HG03159 (cell line): Measurements from ENCODE around the gene CERK.
"Not testable (repeated sequence)": the region's sequence is repeated elsewhere in the genome, so short reads cannot be mapped to it uniquely, and the experiment has no call there.

ENCODE experiments used
- ATAC-seq: cut with Tn5 transposase; IDR thresholded peaks from one replicate; pipeline ENCODE4 v1.9.1; 2021; ENCODE audit warnings: mild to moderate bottlenecking, moderate library complexity; ENCODE audit not compliant: unreplicated experiment

CERK gene

DNA sequence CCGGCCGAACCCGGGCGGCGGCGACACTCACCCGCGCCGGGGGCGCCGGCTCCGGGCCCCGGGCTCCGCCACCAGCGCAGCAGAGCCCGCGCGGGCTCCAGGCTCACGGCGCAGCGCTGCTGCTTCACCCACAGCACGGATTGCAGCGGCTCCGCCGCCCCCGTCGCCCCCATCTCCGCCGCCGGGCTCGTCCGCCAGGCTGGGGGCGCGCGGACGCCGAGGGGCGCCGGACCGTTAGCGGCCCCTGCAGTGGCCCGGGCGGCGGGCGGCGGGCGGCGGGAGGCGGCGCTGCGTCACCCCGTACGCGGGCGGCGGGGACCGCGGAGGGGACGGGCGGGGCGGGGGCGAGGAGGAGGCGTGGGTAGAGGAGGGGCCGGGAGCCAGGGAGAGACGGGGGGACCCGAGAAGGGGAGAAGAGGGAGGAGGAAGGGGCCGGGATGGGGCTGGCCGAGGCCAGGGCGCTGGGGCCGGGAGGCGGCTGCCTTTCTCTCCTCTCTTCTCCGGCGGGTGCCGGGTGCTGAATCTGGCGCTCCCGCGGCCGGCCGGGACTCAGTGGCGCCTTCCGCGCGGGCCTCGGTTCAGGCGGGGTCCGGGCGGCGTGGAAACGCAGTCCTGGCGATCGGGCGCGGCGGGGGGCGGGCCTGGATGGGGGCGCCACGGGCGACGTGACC is at the start of gene CERK:
CERK (minus strand) TSS at position 277 of the 671 bp plus-strand sequence; CDS start at position 173, 104 bp downstream.
- no peak for ATAC-seq

- no peak for ATAC-seq
Measured at GRCh38 chr22:46783721-46784120, 45.7 kb upstream of the CERK start.

- ATAC-seq, result not testable (repeated sequence)
Measured at GRCh38 chr22:46782200-46782599, 44.1 kb upstream of the CERK start.

DNA sequence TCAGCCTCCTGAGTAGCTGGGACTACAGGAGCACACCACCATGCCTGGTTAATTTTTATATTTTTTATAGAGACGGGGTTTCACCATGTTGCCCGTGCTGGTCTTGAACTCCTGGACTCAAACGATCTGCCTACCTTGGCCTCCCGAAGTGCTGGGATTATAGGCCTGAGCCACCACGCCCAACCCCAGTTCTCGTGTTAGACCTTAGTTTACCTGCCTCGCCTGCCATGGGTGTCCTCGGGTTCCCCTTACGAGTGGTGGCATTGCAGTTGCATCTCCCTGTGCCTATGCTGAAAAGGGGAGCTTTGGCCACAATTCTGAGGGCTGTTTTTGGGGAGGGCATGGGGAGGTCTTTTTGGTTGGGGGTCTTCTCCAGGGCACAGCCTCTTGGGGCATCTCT is 43.2 kb upstream of the CERK start:
- ATAC-seq, result no peak

GRCh38 chr22:46780453-46780852 is 42.4 kb upstream of the CERK start:
- ATAC-seq, result no peak

- ATAC-seq, result no peak
Measured at GRCh38 chr22:46779651-46780050, 41.6 kb upstream of the CERK start.

DNA sequence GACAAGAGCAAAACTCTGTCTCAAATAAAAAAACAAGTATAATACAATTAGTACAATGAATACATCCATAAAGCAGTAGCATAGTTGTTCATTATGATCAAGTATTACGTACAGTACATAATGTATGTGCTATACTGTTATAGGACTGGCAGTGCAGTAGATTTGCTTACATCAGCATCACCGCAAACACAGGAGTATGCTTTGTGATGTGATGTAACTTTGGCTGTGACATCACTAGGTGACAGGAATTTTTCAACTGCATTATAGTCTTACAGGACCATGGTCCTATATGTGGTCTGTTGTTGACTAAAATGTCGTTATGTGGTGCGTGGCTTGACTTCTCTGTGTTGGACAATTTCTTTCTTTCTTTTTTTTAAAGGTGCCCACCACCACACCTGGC is 41.0 kb upstream of the CERK start:
- ATAC-seq, result no peak

- no peak for ATAC-seq
Measured at GRCh38 chr22:46777609-46777970, 39.5 kb upstream of the CERK start.

DNA sequence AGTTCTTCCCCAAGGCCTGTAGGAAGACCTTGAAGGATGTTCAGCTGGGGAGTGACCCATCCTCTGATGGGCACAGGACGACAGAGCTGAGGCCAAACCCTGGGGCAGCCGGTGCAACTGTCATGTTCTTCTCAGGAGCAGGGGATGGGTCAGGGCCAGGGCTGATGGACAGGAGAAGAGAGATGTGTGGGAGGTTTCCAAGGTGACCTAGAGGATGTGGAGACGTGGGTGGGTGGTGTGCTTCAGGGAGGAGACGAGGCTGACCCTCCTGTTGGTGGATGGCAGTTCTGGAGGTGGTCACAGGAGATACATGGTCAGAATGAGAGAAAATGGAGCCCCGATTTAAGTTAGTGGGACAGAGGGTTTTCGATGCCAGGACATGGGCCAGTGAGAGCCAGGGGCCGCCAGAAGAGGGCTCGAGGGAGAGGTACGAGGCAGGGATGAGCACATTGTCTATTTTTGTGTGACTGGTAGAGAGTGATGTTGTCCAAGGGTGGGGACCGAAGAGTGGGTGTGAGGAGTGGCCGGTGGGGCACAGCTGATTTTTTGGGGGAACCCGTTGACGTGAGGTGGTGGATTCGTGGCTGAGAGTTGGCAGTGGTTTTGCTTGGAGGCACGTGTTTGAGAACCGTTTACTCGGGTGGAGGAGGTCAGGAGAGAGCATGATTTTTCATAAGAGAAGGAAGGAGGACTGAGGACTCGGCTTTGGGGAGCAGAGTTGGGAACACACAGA is 39.0 kb upstream of the CERK start:
- no peak for ATAC-seq

DNA sequence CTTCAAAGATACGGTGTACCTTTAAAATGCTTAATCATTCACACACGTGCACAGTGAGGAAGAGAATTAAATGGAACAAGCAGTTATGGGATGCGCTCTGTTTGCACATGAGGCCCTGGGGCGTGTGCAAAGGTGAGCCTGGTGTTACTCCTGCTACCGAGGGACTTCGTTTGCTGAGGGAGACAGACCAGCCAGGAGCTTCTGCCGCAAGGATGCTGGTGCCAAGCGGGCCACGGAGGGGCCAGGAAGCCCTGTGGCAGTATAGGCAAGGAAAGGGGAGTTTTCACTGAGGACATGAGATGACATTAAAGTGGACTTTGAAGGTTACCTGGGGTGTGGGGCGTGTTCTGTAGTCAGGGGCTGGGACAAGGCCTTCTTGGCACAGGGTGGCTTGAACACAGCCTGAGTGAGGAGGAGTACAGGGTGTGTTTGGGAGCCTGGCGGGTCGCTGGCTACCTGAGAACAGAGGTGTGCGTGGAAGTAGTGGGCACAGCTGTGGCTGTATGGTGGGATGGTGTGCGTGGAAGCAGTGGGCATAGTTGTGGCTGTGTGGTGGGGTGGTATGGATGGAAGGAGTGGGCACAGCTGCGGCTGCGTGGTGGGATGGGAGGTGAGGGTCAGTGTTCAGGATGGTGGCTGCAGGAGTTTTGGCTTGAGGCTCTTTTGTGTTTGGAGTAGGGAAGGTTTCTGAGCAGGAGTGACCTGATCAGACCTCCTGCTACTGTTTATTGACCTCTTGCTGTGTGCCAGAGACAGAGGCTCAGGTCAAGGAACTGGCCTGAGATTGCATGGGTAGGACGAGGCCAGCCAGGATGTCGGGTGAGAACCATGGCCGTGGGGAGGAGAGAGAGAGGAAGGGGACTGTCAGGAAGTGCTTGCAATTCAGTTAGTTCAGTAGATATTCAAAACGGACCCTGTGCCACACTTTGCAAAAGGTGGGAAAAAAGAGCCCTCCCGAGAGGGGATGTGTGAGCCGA is 38.1 kb upstream of the CERK start:
- no peak for ATAC-seq

DNA sequence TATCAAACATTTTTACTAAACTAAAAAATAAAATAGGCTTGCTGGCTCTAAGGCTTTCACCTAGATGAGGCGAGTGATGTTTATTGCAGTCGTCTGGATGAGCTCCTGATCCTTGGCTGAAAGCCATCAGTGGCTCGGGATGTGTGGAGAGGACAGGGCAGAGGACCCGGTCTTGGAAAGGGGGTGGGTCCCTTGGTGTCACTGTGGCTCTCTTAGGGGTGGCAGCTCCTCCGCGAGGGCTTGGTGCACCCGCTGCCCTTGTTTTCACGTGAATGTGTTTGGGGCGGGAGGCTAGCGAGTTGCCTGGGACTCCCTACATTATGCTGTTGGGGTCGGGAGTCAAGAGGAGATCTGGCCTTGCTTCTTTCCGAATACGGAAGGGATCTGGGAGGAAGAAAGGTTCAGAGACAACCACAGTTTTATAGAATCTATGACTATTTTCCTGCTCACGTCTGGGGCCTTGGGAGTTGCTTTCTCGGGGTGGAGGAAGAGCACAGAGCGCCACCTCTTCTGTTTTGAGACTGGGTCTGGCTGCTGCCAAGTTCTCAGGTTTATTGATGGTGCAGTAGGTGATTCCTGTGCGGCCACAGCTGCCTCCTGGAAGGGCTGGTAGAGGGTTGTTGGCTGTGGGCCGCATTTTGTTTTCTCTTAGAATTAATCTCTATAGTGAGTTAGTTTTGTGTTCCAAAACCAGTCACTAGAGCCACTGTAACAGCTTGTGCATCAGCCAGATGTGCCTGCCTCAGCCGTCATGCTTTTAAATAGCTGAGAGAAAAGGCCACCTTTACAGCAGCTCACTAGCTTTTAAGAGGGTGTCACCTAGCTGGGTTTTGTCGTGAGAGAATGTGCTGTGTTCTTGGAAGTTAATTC is 37.2 kb upstream of the CERK start:
- ATAC-seq, result no peak

DNA sequence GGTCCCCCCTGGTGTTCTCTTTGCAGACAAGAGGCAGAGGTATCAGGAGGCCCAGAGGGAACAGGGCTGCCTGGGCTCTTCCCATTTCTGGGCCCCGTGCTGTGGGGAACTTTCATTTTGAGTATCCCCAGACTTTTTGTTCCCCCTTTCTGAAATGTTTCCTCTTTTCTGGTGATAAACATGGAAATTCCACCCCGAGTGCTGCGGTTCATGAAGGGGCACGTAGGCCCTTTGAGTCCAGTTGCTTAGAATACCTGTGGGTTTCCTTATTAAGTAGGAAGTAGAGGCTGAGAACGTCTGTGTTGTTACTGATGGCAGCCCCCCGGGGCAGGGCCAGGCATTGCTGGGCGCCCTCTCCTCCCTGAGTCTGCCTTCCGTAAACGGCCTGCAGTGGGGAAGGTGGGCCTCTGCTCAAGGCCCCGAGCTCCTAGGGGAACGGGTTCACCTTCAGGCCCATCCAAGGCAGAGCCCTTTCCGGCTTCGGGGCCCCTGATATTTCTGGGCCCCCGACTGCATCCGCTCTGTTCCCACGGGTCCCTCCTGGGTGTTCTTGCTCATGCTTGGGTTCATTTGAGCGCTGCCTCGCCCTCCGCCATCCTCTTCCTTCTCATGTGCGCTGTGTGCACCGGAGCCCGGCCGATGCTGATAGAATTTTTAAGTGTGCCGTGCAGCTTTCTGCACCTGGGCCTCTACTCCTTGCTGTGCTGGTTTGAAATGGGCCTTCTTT is 36.4 kb upstream of the CERK start:
- ATAC-seq, result no peak

DNA sequence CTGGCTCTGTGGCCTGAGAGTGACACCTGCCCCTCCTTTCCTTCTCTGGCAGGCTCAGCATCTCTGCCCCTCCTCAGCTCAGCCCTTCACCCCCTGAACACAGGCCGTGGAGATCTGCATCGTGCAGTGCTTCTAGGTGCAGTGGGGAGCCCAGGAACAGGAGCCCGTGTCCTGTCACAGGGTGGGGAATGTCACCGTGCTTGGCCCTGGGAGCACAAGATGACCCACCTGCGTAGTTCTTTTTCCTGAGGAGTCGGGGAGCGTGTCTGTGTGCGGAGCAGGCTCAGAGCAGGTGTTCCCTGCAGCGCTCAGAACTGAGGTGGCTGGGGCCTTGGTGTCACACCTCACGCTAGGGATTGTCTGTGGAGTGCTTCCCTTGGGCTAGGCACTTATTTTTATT is 35.0 kb upstream of the CERK start:
- ATAC-seq, result no peak

- ATAC-seq, result no peak
Measured at GRCh38 chr22:46770726-46771125, 32.7 kb upstream of the CERK start.

- ATAC-seq, result no peak
Measured at GRCh38 chr22:46770151-46770641, 32.1 kb upstream of the CERK start.

GRCh38 chr22:46769706-46770105 is 31.7 kb upstream of the CERK start:
- no peak for ATAC-seq

- no peak for ATAC-seq
Measured at GRCh38 chr22:46769191-46769675, 31.2 kb upstream of the CERK start.

DNA sequence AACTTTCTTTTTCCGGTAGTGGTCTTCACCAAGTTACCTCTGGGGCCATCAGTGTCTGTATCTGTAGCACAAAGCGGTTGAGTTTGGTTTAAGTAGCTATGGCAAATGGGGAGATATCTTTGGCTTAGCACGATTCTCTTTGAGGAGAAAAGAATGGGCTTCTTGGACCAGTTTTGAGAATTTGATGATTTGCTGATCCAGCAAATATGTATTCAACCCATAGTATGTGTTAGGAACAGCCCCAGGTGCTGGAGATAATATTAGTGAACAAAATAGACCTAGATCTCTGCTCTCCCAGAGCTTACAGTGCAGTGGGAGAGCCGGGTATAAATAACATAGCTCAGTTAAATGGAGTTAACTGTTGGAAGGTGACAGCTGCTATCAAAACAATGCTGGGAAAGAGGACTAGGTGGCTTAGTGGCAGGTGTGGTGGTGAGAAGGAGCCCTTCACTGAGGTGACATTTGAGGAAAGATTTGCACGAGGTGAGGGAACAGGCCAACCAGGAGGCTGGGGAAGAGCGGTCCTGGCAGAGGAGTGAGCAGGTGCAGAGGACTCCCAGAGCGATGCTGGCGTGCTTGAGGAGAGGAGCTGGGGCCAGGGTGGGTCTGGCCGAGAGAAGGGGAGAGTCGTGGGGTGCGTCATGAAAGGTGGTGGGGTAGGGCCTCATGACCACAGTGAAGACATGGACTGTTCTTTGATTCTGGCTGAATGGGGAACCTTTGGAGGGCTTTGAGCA is 29.4 kb upstream of the CERK start:
- no peak for ATAC-seq

GRCh38 chr22:46766611-46767010 is 28.6 kb upstream of the CERK start:
- ATAC-seq, result no peak
